WERI-Rb-1 (cell line): ENCODE results near the gene AFMID.
A peak's percentile ranks its signal among the peaks of the same experiment; 100 is the strongest.
"Not testable (repeated sequence)": the region's sequence is repeated elsewhere in the genome, so short reads cannot be mapped to it uniquely, and the experiment has no call there.

ENCODE experiments used
- DNase-seq: peaks from one replicate; pipeline ENCODE4 v3.0.0-alpha.2; 2020
- H3K27ac ChIP-seq: fragments of 250-450 bp; sonication (Bioruptor Pico); 2 replicates; pipeline ENCODE4 v1.5.1; 2020; ENCODE audit warnings: mild to moderate bottlenecking, moderate library complexity
- H3K27me3 ChIP-seq: fragments of 250-450 bp; sonication (Bioruptor Pico); 2 replicates; pipeline ENCODE4 v1.5.1; 2021; ENCODE audit warnings: mild to moderate bottlenecking, low read depth, moderate library complexity; ENCODE audit not compliant: insufficient read depth, severe bottlenecking
- H3K36me3 ChIP-seq: fragments of 250-450 bp; sonication (Bioruptor Pico); 2 replicates; pipeline ENCODE4 v1.5.1; 2020; ENCODE audit warnings: mild to moderate bottlenecking, moderate library complexity
- H3K4me3 ChIP-seq: 2 replicates; pipeline ENCODE4 v1.5.1; 2011; ENCODE audit warnings: low read depth, mild to moderate bottlenecking, control low read depth, low read length
- H3K9me3 ChIP-seq: fragments of 250-450 bp; sonication (Bioruptor Pico); 2 replicates; pipeline ENCODE4 v1.5.1; 2021; ENCODE audit warnings: mild to moderate bottlenecking, moderate library complexity; ENCODE audit not compliant: severe bottlenecking
- TF ChIP-seq, protein P1 (sequence below): IDR thresholded peaks from 2 replicates; pipeline ENCODE4 v1.5.1; 2011; ENCODE audit warnings: low read depth, mild to moderate bottlenecking, control low read depth, inconsistent platforms, low read length

The AFMID gene

DNA sequence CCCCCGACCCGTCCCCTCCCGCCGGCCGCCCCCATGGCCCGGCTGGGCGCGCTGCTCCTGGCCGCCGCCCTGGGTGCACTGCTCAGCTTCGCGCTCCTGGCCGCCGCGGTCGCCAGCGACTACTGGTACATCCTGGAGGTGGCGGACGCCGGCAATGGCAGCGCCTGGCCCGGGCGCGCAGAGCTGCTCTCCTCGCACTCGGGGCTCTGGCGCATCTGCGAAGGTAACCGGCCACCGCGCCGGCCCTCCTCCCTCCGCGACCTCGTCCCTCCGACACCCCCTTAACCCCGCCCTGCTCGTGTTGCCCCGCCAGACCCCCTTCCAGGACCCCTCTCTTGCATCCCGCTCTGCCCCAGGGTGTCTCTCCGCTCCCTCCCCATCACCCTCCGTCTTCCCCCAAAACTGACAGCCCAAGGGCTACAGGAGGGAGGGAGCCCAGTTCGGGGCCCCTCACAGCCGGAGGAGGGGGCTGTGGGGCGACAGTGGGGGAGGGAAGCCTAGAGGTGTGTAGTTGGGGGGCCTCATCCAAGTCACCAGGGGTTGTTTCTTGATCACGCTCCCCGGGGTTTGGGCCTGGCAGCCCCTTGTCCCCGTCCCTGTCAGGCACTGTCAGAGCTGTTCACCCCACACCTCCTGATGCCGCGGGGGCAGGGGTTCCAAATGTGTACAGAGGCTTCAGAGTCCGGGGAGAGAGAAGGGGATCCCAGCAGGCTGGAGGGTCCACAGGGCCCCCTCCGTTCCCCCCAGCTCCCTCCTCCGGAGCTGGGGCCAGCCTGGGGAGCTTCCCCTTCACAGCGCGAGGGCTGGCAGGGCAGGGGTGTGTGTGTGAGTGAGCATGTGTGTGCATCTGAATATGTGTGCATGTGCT is 45.1 kb downstream of the AFMID start:
- H3K27ac ChIP-seq = no peak overlapping the region
- H3K4me3 ChIP-seq = no peak overlapping the region
- no peaks in the 10 kb centered on the region for H3K36me3 ChIP-seq
- no peaks in the 10 kb centered on the region for H3K9me3 ChIP-seq
- DNase-seq = no peak
- no peaks in the 10 kb centered on the region for H3K27me3 ChIP-seq
- TF ChIP-seq, protein P1, sequence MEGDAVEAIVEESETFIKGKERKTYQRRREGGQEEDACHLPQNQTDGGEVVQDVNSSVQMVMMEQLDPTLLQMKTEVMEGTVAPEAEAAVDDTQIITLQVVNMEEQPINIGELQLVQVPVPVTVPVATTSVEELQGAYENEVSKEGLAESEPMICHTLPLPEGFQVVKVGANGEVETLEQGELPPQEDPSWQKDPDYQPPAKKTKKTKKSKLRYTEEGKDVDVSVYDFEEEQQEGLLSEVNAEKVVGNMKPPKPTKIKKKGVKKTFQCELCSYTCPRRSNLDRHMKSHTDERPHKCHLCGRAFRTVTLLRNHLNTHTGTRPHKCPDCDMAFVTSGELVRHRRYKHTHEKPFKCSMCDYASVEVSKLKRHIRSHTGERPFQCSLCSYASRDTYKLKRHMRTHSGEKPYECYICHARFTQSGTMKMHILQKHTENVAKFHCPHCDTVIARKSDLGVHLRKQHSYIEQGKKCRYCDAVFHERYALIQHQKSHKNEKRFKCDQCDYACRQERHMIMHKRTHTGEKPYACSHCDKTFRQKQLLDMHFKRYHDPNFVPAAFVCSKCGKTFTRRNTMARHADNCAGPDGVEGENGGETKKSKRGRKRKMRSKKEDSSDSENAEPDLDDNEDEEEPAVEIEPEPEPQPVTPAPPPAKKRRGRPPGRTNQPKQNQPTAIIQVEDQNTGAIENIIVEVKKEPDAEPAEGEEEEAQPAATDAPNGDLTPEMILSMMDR = no peak

DNA sequence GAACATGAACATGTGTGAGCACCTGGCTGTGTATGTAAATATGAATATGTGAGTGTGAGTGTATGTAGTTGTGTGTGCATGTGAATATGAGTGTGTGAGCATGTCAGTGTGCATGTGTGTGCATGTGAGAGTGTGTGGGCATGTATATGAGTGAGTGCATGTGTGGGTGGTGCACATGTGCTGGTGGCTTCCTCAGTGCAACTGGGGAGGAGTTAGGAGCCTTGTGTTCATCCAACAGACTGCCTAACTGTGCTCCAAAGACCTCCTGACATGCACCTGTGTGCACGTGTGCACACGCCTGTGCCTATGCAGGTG is 45.7 kb downstream of the AFMID start:
- H3K27me3 ChIP-seq = no peaks in the 10 kb centered on the region
- H3K36me3 ChIP-seq = no peaks in the 10 kb centered on the region
- H3K9me3 ChIP-seq = no peaks in the 10 kb centered on the region
- TF ChIP-seq, protein P1 = no peak
- no peak for DNase-seq
- H3K27ac ChIP-seq = no peak overlapping the region
- H3K4me3 ChIP-seq = no peak overlapping the region

DNA sequence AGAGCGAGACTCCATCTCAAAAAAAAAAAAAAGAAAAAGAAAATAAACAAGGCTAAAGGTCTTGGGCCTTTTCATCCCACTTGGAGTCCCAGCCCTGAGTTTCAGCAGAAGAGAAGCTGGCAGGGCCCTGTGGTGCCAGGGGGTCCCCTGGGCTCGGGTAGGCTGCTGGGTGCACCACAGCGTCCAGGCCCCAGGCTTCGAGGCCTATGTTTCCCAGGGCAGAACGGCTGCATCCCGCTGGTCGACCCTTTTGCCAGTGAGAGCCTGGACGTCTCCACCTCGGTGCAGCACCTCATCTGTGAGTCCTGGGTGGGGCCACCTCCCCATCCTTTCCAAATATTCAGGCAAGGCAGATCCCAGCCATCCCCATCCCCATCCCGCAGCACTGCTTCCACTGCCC is 46.5 kb downstream of the AFMID start:
- TF ChIP-seq, protein P1 = no peak
- no peaks in the 10 kb centered on the region for H3K27me3 ChIP-seq
- H3K36me3 ChIP-seq = no peaks in the 10 kb centered on the region
- H3K27ac ChIP-seq = no peak overlapping the region
- no peak for DNase-seq
- H3K4me3 ChIP-seq = no peak overlapping the region
- H3K9me3 ChIP-seq = no peaks in the 10 kb centered on the region

DNA sequence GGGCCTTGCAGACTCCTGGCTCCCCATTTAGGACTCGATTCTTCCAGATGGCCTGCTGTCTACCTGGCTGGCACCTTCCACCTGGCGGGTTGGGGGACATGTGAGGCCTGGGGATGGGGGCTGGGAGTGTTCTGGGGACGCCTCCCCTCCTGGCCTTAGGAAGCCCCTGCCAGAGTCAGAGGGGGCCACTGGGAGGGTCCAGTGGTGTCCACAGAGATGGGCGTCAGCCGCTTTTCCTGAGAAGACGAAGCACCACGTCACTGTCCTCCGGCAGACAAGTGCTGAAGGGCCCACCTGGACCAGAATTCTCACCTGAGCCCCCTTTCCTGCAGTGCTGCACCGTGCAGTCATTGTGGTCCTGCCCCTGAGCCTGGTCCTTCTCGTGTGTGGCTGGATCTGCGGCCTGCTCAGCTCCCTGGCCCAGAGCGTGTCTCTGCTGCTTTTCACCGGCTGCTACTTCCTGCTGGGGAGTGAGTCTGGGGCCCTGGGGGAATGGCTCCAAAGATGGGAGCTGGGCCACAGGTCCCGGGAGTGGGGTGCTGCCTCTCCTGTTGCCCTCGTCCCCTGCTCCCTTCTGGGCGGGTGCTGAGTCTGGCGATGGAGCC is 47.2 kb downstream of the AFMID start:
- Histone ChIP-seq H3K36me3 (no peaks in the 10 kb centered on the region), H3K27ac (no peak overlapping the region), H3K9me3 (no peaks in the 10 kb centered on the region), H3K4me3 (no peak overlapping the region), H3K27me3 (no peaks in the 10 kb centered on the region)
- TF ChIP-seq, protein P1 = no peak
- no peak for DNase-seq

DNA sequence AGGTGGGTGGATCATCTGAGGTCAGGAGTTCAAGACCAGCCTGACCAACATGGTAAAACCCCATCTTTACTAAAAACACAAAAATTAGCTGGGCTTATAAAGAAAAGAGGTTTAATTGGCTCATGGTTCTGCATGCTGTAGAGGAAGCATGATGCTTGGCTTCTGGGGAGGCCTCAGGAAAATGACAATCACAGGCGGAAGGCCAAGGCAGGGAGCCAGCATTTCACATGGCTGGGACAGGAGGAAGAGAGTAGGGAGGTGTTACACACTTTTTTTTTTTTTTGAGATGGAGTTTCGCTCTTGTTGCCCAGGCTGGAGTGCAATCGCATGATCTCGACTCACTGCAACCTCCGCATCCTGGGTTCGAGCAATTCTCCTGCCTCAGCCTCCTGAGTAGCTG is 47.9 kb downstream of the AFMID start:
- H3K27ac ChIP-seq, DNase-seq, H3K36me3 ChIP-seq, H3K9me3 ChIP-seq, H3K27me3 ChIP-seq, H3K4me3 ChIP-seq: not testable (repeated sequence)

DNA sequence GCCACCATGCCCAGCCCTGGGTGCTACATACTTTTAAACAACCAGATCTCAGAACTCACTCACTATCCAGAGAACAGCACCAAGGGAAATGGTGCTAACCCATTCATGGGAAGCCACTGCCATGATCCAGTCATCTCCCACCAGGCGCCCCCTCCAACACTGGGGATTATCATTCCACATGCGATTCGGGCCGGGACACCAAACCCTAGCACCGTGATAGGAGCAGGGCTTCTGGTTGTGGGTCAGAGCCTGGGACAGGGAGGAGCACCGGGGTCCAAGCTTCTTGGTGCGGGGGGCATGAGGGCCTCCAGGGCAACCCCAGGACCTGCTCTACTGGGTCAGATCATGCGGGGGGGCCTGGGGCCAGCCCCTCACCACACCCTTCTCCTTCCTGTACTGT is 48.7 kb downstream of the AFMID start:
- peak overlapping the region; percentile 74 for H3K27ac ChIP-seq
- H3K27me3 ChIP-seq = no peaks in the 10 kb centered on the region
- TF ChIP-seq, protein P1 = no peak
- no peak overlapping the region for H3K4me3 ChIP-seq
- H3K36me3 ChIP-seq = no peaks in the 10 kb centered on the region
- no peak for DNase-seq
- H3K9me3 ChIP-seq = no peaks in the 10 kb centered on the region
